NCI-H1417 treated with DMSO at 0.1 percent for 48 hours (cell line): ENCODE data around the gene SLC38A10.
"Not testable (repeated sequence)": the region's sequence is repeated elsewhere in the genome, so short reads cannot be mapped to it uniquely, and the experiment has no call there.

Experiments used
- DNase-seq: peaks from one replicate; lab custom pipeline; 2025; lab: John Stamatoyannopoulos, UW

The SLC38A10 gene

DNA sequence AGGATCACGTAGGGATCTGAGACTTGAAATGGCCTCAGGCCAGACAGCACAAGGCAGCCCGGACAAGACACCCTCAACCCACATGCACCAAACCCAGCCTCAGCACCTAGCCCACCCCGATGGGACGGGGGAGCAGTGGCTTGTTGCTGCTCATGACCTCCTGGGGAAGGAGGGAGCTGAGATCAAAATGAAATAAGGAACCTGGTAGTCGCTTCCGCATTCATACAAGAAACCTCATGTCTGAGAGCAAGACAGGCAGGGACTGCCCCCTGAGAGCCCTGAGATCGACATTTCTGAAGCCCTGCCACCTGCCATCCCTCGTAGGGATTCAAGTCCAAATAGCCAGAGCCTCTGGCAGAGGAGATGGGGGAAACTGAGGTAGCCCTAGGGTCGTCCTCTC lies 66.7 kb downstream of the SLC38A10 start:
- DNase-seq, result no peak

- not testable (repeated sequence) for DNase-seq
These were observed 67.5 kb downstream of the SLC38A10 start for GRCh38 chr17:81227630-81228029.

DNA sequence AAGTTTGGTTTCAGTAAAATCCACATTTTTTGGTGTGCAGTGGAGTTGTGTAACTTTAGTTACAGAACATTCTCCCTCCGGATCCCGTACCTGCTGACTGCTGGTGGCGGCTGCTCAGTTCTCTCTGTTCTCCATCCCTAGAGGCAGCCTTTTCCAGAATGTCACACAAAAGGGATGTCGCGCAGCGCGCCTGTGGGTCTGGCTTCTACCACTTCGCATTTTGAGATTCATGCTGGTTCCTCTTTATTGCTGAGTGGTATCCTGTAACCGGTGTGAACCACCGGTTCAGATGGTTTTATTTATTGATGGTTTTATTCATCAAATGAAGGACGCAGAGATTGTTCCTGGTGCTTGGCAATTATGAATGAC lies 71.4 kb downstream of the SLC38A10 start:
- peak; percentile 10 for DNase-seq

DNA sequence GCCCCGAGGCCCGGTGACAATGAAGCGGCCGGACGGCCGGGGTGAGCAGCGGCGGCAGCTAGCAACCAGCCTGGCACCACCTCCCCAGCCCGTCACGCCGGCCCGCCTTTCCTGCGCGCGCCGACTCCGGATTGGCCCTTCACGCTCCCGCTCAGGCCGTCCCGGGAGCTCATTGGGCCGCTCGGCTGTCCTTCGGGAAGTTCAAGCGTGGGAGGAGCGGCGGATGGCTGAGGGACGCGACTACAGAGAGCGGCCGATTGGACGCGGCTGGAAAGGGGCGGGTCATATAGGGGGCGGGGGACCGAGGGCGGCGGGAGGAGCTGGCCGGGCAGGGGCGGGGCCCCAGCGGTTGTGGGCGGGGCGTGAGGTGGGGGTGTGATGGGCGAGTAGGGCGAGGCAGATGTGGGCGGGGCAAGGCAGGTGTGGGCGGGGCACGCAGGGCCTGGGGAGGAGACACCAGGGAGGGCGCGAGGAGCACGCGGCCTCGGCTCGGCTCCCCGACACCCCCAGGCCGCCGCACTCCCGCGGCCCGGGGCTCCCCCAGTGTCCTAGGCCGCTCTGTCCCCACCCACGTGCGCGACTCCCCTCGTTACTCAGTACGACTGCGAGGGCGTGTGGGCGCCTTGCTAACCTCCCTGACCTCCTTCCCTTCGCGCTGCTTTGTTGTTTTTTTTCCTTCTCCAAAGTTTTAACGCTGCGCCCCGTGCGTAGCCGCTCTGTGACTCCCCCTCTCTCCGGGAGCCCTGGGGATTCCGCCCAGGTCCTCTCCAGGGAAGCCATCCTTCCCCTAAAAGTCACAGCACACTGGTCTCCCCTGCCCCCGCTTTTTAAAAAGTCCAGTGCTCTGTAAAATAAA lies 72.0 kb downstream of the SLC38A10 start, which contains the start of gene CEP131:
Gene CEP131 (minus strand): TSS at position 60 of the 856 bp plus-strand sequence. CDS start 2,909 bp downstream, outside the sequence.
- DNase-seq, result peak; percentile 89

DNA sequence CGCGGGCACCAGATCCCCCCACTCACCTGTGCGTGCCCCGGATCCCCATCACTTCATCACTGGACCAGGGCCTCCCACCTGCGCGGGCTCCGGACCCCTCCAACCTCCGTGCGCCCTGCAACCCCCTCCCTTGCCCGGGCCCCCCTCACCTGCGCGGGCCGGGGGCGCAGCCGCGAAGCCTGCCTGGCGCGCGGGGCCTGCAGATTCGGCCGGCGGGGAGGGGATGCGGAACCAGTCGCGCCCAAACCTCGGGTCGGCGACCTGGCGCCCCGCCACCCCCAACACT lies 72.5 kb downstream of the SLC38A10 start:
- no peak for DNase-seq

GRCh38 chr17:81221842-81222619 lies 73.1 kb downstream of the SLC38A10 start:
- no peak for DNase-seq

- no peak for DNase-seq
These were observed 73.7 kb downstream of the SLC38A10 start for GRCh38 chr17:81221371-81221841.

DNA sequence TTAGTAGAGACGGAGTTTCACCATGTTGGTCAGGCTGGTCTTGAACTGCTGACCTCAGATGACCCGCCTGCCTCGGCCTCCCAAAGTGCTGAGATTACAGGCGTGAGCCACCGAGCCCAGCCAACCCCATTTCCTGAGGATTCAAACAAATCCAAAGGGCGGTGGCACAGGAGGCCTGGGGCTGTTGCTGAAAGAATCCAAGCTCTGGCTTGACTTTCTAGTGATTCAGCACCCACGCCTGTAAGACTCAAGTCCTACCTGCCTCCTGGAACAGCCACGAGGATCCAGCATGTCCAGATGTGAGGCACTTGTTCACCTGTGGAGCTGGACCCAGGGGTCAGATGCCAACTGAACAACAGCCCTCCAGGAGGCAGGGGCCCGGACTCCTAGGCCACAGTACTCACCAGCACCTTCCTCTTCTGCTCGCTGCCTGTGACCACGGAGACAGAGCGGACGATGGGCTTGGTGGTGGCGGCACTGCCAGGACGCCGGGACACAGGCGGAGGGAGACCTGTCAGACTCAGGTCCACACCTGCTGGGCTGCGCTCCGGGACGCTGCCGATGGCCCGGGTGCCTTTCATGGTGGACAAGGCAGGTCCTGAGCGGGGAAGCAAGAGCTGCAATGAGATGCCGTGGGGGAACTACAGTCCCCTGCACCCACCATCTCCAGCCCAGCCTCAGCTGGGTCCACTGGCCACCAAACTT lies 75.5 kb downstream of the SLC38A10 start:
- DNase-seq, result no peak

- no peak for DNase-seq
These were observed 76.1 kb downstream of the SLC38A10 start for GRCh38 chr17:81218991-81219390.

DNA sequence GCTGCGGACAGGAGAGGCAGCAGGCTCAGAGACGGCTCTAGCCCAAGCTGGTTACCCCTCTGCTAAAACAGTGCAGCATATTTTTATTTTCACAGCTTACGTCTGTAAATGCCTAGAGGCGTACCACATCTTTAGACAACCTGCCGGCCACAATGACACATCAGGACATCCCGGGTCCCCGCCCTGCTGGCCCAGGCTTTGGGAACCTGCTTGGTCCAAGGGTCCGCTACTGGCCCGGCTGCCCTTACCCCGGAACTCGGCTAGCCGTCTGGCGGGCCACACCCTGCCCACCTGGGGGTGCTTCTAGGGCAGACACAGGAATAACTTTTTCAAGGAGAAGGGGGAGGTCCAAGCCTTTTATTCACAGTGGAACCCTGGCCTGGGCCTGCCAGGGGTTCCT lies 76.6 kb downstream of the SLC38A10 start:
- DNase-seq, result no peak

- no peak for DNase-seq
These were observed 77.6 kb downstream of the SLC38A10 start for GRCh38 chr17:81217491-81217890.

DNA sequence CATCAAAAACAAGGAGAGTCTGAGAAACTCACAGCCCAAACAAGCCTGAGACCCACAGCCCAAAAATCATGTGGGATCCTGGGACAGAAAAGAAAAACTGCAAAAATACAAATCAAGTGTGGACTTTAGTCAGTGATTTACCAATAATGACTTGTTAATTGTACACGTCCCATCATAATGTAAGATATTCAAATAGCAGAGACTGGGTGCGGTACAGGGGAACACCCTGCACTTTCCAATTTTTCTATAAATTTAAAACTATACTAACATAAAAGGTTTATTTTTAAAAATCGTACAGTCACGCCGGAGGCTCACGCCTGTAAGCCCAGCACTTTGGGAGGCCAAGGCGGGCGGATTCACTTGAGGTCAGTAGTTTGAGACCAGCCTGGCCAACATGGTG lies 81.1 kb downstream of the SLC38A10 start:
- no peak for DNase-seq

- DNase-seq, result no peak
These were observed 82.7 kb downstream of the SLC38A10 start for GRCh38 chr17:81212365-81212764.

GRCh38 chr17:81210868-81211267 lies 84.2 kb downstream of the SLC38A10 start:
- no peak for DNase-seq

- no peak for DNase-seq
These were observed 84.6 kb downstream of the SLC38A10 start for GRCh38 chr17:81210466-81210865.

GRCh38 chr17:81209141-81209540 lies 86.0 kb downstream of the SLC38A10 start:
- DNase-seq, result no peak

- DNase-seq, result no peak
These were observed 86.5 kb downstream of the SLC38A10 start for GRCh38 chr17:81208651-81209050.

- DNase-seq, result no peak
These were observed 87.2 kb downstream of the SLC38A10 start for GRCh38 chr17:81207610-81208581.

- no peak for DNase-seq
These were observed 88.5 kb downstream of the SLC38A10 start for GRCh38 chr17:81206657-81207056.

GRCh38 chr17:81206166-81206565 lies 88.9 kb downstream of the SLC38A10 start:
- no peak for DNase-seq

DNA sequence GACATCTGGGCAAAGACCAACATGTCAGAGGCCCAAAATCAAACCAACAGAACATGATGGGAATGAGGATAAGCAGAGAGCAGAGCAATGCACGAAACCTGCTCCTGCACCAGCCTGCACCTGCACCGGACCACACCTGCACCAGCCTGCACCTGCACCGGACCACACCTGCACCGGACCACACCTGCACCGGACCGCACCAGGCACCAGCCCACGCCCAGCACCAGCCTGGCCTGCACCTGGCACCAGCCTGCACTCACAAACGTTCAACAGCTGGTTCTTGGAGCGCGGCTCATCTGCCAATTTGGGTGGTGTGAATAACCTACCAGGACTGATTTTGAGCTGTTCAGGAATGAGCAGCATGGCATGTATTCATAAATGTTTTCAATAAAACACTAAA lies 90.5 kb downstream of the SLC38A10 start:
- DNase-seq, result no peak
